ENCODE data around the gene FXYD7.
"Not testable (repeated sequence)": the region's sequence is repeated elsewhere in the genome, so short reads cannot be mapped to it uniquely, and the experiment has no call there.

The FXYD7 gene

DNA sequence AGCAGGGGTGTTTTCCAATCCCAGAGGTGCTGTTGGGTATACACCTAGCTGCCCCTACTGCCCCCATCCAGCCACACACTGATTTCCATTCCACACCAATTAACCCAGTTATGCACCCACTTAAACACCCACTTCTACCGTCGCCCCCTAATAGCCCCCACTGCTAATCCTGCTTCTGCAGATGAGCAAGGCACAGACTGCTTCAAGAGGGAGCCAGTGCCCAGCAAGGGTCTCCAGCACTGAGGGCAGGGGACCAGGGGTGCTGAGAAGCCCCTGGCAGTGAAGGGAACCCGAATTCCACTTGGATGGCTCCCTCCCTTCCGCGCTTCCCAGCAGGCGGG lies 1.2 kb downstream of the FXYD7 start:
- H3K4me1 ChIP-seq (ENCODE audit: control insufficient read depth in 5 of 5, insufficient read depth in 5 of 5, low read length in 5 of 5): peaks cover 0 to 36% (median 31%) of the 10 kb centered on the region in 5 donors
- H3K27ac ChIP-seq (ENCODE audit: low read depth, low read length): no peak overlapping the region

GRCh38 chr19:35144600-35145436 lies 1.8 kb downstream of the FXYD7 start:
- Histone ChIP-seq H3K27me3 (ENCODE audit: control insufficient read depth in 5 of 5, insufficient read depth in 4 of 5, low read length in 5 of 5) (peaks cover 0 to 3% (median 0%) of the 10 kb centered on the region in 5 donors), H3K36me3 (ENCODE audit: control insufficient read depth in 5 of 5, insufficient read depth in 5 of 5, low read length in 5 of 5) (no peaks in the 10 kb centered on the region), H3K27ac (ENCODE audit: low read depth, low read length) (no peak overlapping the region), H3K4me3 (ENCODE audit: low read depth in 1 of 5, low read length in 5 of 5) (no peak overlapping the region), H3K4me1 (ENCODE audit: control insufficient read depth in 5 of 5, insufficient read depth in 5 of 5, low read length in 5 of 5) (peaks cover 0 to 30% (median 25%) of the 10 kb centered on the region in 5 donors), H3K9ac (ENCODE audit: low read length in 5 of 5) (no peak overlapping the region), H3K9me3 (ENCODE audit: control insufficient read depth in 5 of 5, low read length in 5 of 5) (no peaks in the 10 kb centered on the region)

More for the DNA sequence above, 1.2 kb downstream of the FXYD7 start:
- Histone ChIP-seq H3K27me3 (ENCODE audit: control insufficient read depth in 5 of 5, insufficient read depth in 4 of 5, low read length in 5 of 5) (peaks cover 0 to 3% (median 0%) of the 10 kb centered on the region in 5 donors), H3K4me3 (ENCODE audit: low read depth in 1 of 5, low read length in 5 of 5) (no peak overlapping the region), H3K36me3 (ENCODE audit: control insufficient read depth in 5 of 5, insufficient read depth in 5 of 5, low read length in 5 of 5) (no peaks in the 10 kb centered on the region), H3K9ac (ENCODE audit: low read length in 5 of 5) (no peak overlapping the region), H3K9me3 (ENCODE audit: control insufficient read depth in 5 of 5, low read length in 5 of 5) (no peaks in the 10 kb centered on the region)

- no peaks in the 10 kb centered on the region for H3K9me3 ChIP-seq (ENCODE audit: control insufficient read depth in 5 of 5, low read length in 5 of 5)
- H3K36me3 ChIP-seq (ENCODE audit: control insufficient read depth in 5 of 5, insufficient read depth in 5 of 5, low read length in 5 of 5): no peaks in the 10 kb centered on the region
- H3K27me3 ChIP-seq (ENCODE audit: control insufficient read depth in 5 of 5, insufficient read depth in 4 of 5, low read length in 5 of 5): peaks cover 0 to 3% (median 3%) of the 10 kb centered on the region in 5 donors
- H3K9ac ChIP-seq (ENCODE audit: low read length in 5 of 5): no peak overlapping the region
- H3K4me3 ChIP-seq (ENCODE audit: low read depth in 1 of 5, low read length in 5 of 5): no peak overlapping the region
- H3K27ac ChIP-seq (ENCODE audit: low read depth, low read length): no peak overlapping the region
- peaks cover 0 to 12% (median 7%) of the 10 kb centered on the region in 5 donors for H3K4me1 ChIP-seq (ENCODE audit: control insufficient read depth in 5 of 5, insufficient read depth in 5 of 5, low read length in 5 of 5)
Observed at GRCh38 chr19:35146746-35147459, 3.8 kb downstream of the FXYD7 start.

DNA sequence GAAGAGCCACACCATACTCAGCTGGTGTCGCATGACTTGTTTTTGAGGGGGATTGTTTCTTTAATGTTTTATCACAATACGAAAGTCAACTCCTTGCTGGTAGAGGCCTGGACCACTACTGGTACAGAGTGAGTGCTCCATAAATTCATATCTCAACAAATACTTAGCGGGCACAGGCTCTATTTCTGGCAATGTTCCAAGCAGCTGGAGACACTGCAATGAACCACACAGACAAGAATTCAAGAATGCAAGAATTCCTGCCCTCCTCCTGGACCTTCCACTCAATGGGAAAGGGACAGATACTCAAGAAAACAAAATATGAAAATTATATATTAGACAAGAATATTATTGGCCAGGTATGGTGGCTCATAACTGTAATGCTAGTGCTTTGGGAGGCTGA lies 6.4 kb downstream of the FXYD7 start:
- Histone ChIP-seq H3K4me3 (ENCODE audit: low read depth in 1 of 5, low read length in 5 of 5) (no peak overlapping the region), H3K9me3 (ENCODE audit: control insufficient read depth in 5 of 5, low read length in 5 of 5) (no peaks in the 10 kb centered on the region), H3K36me3 (ENCODE audit: control insufficient read depth in 5 of 5, insufficient read depth in 5 of 5, low read length in 5 of 5) (no peaks in the 10 kb centered on the region), H3K9ac (ENCODE audit: low read length in 5 of 5) (no peak overlapping the region), H3K4me1 (ENCODE audit: control insufficient read depth in 5 of 5, insufficient read depth in 5 of 5, low read length in 5 of 5) (peaks cover 0 to 23% (median 10%) of the 10 kb centered on the region in 5 donors), H3K27ac (ENCODE audit: low read depth, low read length) (no peak overlapping the region), H3K27me3 (ENCODE audit: control insufficient read depth in 5 of 5, insufficient read depth in 4 of 5, low read length in 5 of 5) (peaks cover 0 to 12% (median 8%) of the 10 kb centered on the region in 5 donors)

- Histone ChIP-seq H3K27me3 (ENCODE audit: control insufficient read depth in 5 of 5, insufficient read depth in 4 of 5, low read length in 5 of 5) (peaks cover 5 to 21% (median 9%) of the 10 kb centered on the region in 5 donors), H3K36me3 (ENCODE audit: control insufficient read depth in 5 of 5, insufficient read depth in 5 of 5, low read length in 5 of 5) (no peaks in the 10 kb centered on the region), H3K4me3 (ENCODE audit: low read depth in 1 of 5, low read length in 5 of 5) (no peak overlapping the region), H3K9ac (ENCODE audit: low read length in 5 of 5) (no peak overlapping the region), H3K9me3 (ENCODE audit: control insufficient read depth in 5 of 5, low read length in 5 of 5) (no peaks in the 10 kb centered on the region), H3K27ac (ENCODE audit: low read depth, low read length) (no peak overlapping the region), H3K4me1 (ENCODE audit: control insufficient read depth in 5 of 5, insufficient read depth in 5 of 5, low read length in 5 of 5) (peaks cover 0 to 33% (median 20%) of the 10 kb centered on the region in 5 donors)
Observed at GRCh38 chr19:35150445-35150844, 7.4 kb downstream of the FXYD7 start.

- H3K27ac ChIP-seq (ENCODE audit: low read depth, low read length): no peak overlapping the region
- no peaks in the 10 kb centered on the region for H3K36me3 ChIP-seq (ENCODE audit: control insufficient read depth in 5 of 5, insufficient read depth in 5 of 5, low read length in 5 of 5)
- H3K9me3 ChIP-seq (ENCODE audit: control insufficient read depth in 5 of 5, low read length in 5 of 5): no peaks in the 10 kb centered on the region
- H3K27me3 ChIP-seq (ENCODE audit: control insufficient read depth in 5 of 5, insufficient read depth in 4 of 5, low read length in 5 of 5): peaks cover 5 to 29% (median 12%) of the 10 kb centered on the region in 5 donors
- H3K9ac ChIP-seq (ENCODE audit: low read length in 5 of 5): no peak overlapping the region
- H3K4me1 ChIP-seq (ENCODE audit: control insufficient read depth in 5 of 5, insufficient read depth in 5 of 5, low read length in 5 of 5): peaks cover 0 to 41% (median 30%) of the 10 kb centered on the region in 5 donors
- H3K4me3 ChIP-seq (ENCODE audit: low read depth in 1 of 5, low read length in 5 of 5): no peak overlapping the region
Observed at GRCh38 chr19:35151273-35152065, 8.4 kb downstream of the FXYD7 start.

DNA sequence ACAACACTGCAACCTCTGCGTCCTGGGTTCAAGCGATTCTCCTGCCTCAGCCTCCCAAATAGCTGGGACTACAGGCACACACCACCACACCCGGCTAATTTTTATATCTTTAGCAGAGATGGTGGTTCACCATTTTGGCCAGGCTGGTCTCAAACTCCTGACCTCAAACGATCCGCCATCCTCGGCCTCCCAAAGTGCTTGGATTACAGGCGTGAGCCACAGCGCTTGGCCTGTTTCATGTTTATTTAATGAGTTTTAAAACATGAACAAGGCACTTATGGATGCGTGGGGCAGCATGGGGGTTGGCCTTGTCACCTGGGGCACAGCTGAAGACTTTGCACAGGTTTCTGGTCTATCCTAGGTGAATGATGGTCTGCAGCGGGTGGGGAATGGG lies 10.1 kb downstream of the FXYD7 start:
- H3K4me3 ChIP-seq (ENCODE audit: low read depth in 1 of 5, low read length in 5 of 5); H3K9ac ChIP-seq (ENCODE audit: low read length in 5 of 5); H3K27ac ChIP-seq (ENCODE audit: low read depth, low read length); H3K9me3 ChIP-seq (ENCODE audit: control insufficient read depth in 5 of 5, low read length in 5 of 5): not testable (repeated sequence)
- Histone ChIP-seq H3K4me1 (ENCODE audit: control insufficient read depth in 5 of 5, insufficient read depth in 5 of 5, low read length in 5 of 5) (peaks cover 0 to 38% (median 30%) of the 10 kb centered on the region in 5 donors), H3K36me3 (ENCODE audit: control insufficient read depth in 5 of 5, insufficient read depth in 5 of 5, low read length in 5 of 5) (peaks cover 0 to 15% (median 12%) of the 10 kb centered on the region in 5 donors), H3K27me3 (ENCODE audit: control insufficient read depth in 5 of 5, insufficient read depth in 4 of 5, low read length in 5 of 5) (peaks cover 5 to 33% (median 16%) of the 10 kb centered on the region in 5 donors)

DNA sequence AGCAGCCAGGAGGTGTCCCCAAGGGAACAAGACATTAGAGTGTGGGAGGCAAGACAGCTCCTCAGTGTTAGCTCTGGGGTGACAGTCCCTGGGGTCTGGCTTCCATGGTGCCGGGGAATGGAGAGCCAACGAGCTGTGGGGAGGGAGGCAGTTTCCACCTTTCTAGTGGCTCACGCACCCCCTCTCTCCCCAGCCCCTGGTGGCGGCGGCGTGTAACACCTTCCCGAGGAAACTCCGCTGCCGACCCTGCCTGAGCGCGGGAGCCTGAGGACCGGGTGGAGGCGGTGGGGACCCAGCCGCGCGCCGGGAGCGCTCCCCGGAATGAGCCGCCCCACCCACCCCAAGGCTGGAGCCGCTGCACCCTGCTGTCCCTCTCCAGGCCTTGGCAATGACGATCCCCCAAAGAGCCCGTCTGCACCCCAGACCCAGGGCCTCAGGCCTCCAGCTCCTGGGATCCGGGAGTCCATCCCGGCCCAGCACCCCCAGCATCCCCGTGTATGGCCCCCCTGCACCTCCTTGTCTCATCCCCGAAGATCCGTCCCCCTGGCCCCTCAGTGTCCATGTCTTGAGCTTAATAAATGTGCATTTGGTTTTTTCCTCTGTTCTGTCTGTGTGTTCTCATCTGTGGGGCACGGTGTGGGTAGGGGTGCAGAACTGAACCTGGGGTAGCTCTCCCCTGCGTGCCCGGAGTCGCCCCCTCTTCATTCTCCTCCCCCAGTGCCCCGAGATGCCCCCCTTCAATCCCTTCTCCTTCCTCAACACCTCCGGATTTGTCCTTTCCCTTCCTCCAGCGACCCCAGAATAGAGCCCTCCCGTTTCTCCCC lies 10.9 kb downstream of the FXYD7 start:
- no peaks in the 10 kb centered on the region for H3K9me3 ChIP-seq (ENCODE audit: control insufficient read depth in 5 of 5, low read length in 5 of 5)
- peaks cover 0 to 38% (median 30%) of the 10 kb centered on the region in 5 donors for H3K4me1 ChIP-seq (ENCODE audit: control insufficient read depth in 5 of 5, insufficient read depth in 5 of 5, low read length in 5 of 5)
- H3K27me3 ChIP-seq (ENCODE audit: control insufficient read depth in 5 of 5, insufficient read depth in 4 of 5, low read length in 5 of 5): peaks cover 5 to 33% (median 16%) of the 10 kb centered on the region in 5 donors
- peak overlapping the region in 3 of 5 donors; percentile 47 to 73 (median 51) for H3K9ac ChIP-seq (ENCODE audit: low read length in 5 of 5)
- peak overlapping the region; percentile 74 for H3K27ac ChIP-seq (ENCODE audit: low read depth, low read length)
- H3K4me3 ChIP-seq (ENCODE audit: low read depth in 1 of 5, low read length in 5 of 5): peak overlapping the region; percentile 61 to 90 (median 71)
- H3K36me3 ChIP-seq (ENCODE audit: control insufficient read depth in 5 of 5, insufficient read depth in 5 of 5, low read length in 5 of 5): peaks cover 0 to 22% (median 13%) of the 10 kb centered on the region in 5 donors
